HEK293 (cell line): ENCODE measurements around the gene AFF3.

Experiments used
- CTCF ChIA-PET: fragments of 350-600 bp; formaldehyde crosslinking; extraction: SDS; loops from one replicate; lab custom pipeline; 2021; ENCODE audit warnings: antibody characterized with exemption; lab: Yijun Ruan, JAX
- POLR2A ChIA-PET: fragments of 300-600 bp; formaldehyde crosslinking; extraction: SDS; loops from one replicate; lab custom pipeline; 2020; ENCODE audit warnings: antibody characterized with exemption, inconsistent platforms; lab: Yijun Ruan, JAX
- H3K27ac ChIP-seq: fragments of 200-500 bp; sonication (Bioruptor generic); 2 replicates; pipeline ENCODE4 v1.5.1; 2014; ENCODE audit warnings: low read depth, low read length, control low read depth, inconsistent platforms; ENCODE audit errors: extremely low read depth
- H3K36me3 ChIP-seq, 2 experiments: fragments of 200-500 bp in 1 of 2; sonication (Bioruptor generic) in 1 of 2; 1 replicate in 1 of 2; 2 replicates in 1 of 2; pipeline ENCODE4 v1.5.1; 2014 to 2017; ENCODE audit warnings: inconsistent platforms in 2 of 2, low read length in 2 of 2; ENCODE audit not compliant: control insufficient read depth in 2 of 2, insufficient read depth in 1 of 2
- H3K4me1 ChIP-seq: fragments of 200-500 bp; sonication (Bioruptor generic); 2 replicates; pipeline ENCODE4 v1.5.1; 2014; ENCODE audit warnings: mild to moderate bottlenecking, low read length, inconsistent platforms; ENCODE audit not compliant: control insufficient read depth, insufficient read depth
- H3K4me3 ChIP-seq: 2 replicates; pipeline ENCODE4 v1.5.1; 2011; ENCODE audit warnings: low read depth, mild to moderate bottlenecking, control low read depth, low read length, moderate library complexity
- H3K9me3 ChIP-seq: fragments of 200-500 bp; sonication (Bioruptor generic); 2 replicates; pipeline ENCODE4 v1.5.1; 2014; ENCODE audit warnings: low read depth, low read length, inconsistent platforms; ENCODE audit not compliant: control insufficient read depth, insufficient read depth
- HOXC10 ChIP-seq: sonication (generic); formaldehyde crosslinking; IDR thresholded peaks from 2 replicates; pipeline ENCODE4 v1.8.1; 2023; ENCODE audit warnings: mild to moderate bottlenecking, missing genetic modification reagents
- IKZF3 ChIP-seq: fragments of 450-650 bp; IDR thresholded peaks from 2 replicates; pipeline ENCODE4 v1.5.0; 2018; ENCODE audit warnings: missing biosample characterization, mild to moderate bottlenecking, missing genetic modification characterization, moderate library complexity
- KLF8 ChIP-seq: fragments of 450-650 bp; formaldehyde crosslinking; IDR thresholded peaks from 2 replicates; pipeline ENCODE4 v1.5.1; 2016; ENCODE audit warnings: missing biosample characterization, missing genetic modification characterization
- MZF1 ChIP-seq: fragments of 450-650 bp; formaldehyde crosslinking; IDR thresholded peaks from 2 replicates; pipeline ENCODE4 v1.5.1; 2017; ENCODE audit warnings: missing biosample characterization, missing genetic modification characterization, borderline replicate concordance
- SCRT2 ChIP-seq: fragments of 450-650 bp; formaldehyde crosslinking; IDR thresholded peaks from 2 replicates; pipeline ENCODE4 v1.5.1; 2016; ENCODE audit warnings: missing biosample characterization, missing genetic modification characterization
- SP3 ChIP-seq: fragments of 450-650 bp; formaldehyde crosslinking; IDR thresholded peaks from 2 replicates; pipeline ENCODE4 v1.5.1; 2016; ENCODE audit warnings: missing biosample characterization, missing genetic modification characterization
- ZFP37 ChIP-seq: fragments of 450-650 bp; formaldehyde crosslinking; IDR thresholded peaks from 2 replicates; pipeline ENCODE4 v1.5.1; 2016; ENCODE audit warnings: missing biosample characterization, missing genetic modification characterization
- ZNF10 ChIP-seq: fragments of 450-650 bp; formaldehyde crosslinking; IDR thresholded peaks from 2 replicates; pipeline ENCODE4 v1.5.1; 2017; ENCODE audit warnings: missing biosample characterization, missing genetic modification characterization
- ZNF112 ChIP-seq: fragments of 450-650 bp; formaldehyde crosslinking; IDR thresholded peaks from 2 replicates; pipeline ENCODE4 v1.5.0; 2017; ENCODE audit warnings: missing biosample characterization, missing genetic modification characterization
- ZNF114 ChIP-seq: fragments of 450-650 bp; formaldehyde crosslinking; IDR thresholded peaks from 2 replicates; pipeline ENCODE4 v1.5.0; 2017; ENCODE audit warnings: missing biosample characterization, missing genetic modification characterization
- ZNF140 ChIP-seq: fragments of 450-650 bp; formaldehyde crosslinking; IDR thresholded peaks from 2 replicates; pipeline ENCODE4 v1.5.1; 2016; ENCODE audit warnings: missing biosample characterization, missing genetic modification characterization
- ZNF16 ChIP-seq: fragments of 450-650 bp; formaldehyde crosslinking; IDR thresholded peaks from 2 replicates; pipeline ENCODE4 v1.5.1; 2016; ENCODE audit warnings: low read depth, missing biosample characterization, missing genetic modification characterization
- ZNF2 ChIP-seq: fragments of 450-650 bp; formaldehyde crosslinking; IDR thresholded peaks from 2 replicates; pipeline ENCODE4 v1.5.1; 2016; ENCODE audit warnings: missing biosample characterization, missing genetic modification characterization
- ZNF391 ChIP-seq: fragments of 450-650 bp; formaldehyde crosslinking; IDR thresholded peaks from 2 replicates; pipeline ENCODE4 v1.5.1; 2016; ENCODE audit warnings: low read depth, missing biosample characterization, missing genetic modification characterization, borderline replicate concordance
- ZNF549 ChIP-seq: fragments of 450-650 bp; IDR thresholded peaks from 2 replicates; pipeline ENCODE4 v1.5.1; 2018; ENCODE audit warnings: missing biosample characterization, missing genetic modification characterization, mild to moderate bottlenecking, inconsistent platforms, moderate library complexity
- ZNF660 ChIP-seq: fragments of 450-650 bp; IDR thresholded peaks from 2 replicates; pipeline ENCODE4 v1.5.1; 2018; ENCODE audit warnings: missing biosample characterization, mild to moderate bottlenecking, missing genetic modification characterization
- ZSCAN30 ChIP-seq: fragments of 450-650 bp; IDR thresholded peaks from 2 replicates; pipeline ENCODE4 v1.5.1; 2018; ENCODE audit warnings: missing biosample characterization, mild to moderate bottlenecking, missing genetic modification characterization, moderate library complexity
- TF ChIP-seq, protein P1 (sequence below): fragments of 450-650 bp; formaldehyde crosslinking; conservative IDR thresholded peaks from 2 replicates; pipeline ENCODE4 v1.5.1; 2016; ENCODE audit warnings: low read depth, missing biosample characterization, missing genetic modification characterization
- TF ChIP-seq, protein P2 (sequence below): fragments of 450-650 bp; IDR thresholded peaks from 2 replicates; pipeline ENCODE4 v1.5.1; 2018; ENCODE audit warnings: missing biosample characterization, missing genetic modification characterization
- TF ChIP-seq, protein P3 (sequence below): fragments of 450-650 bp; formaldehyde crosslinking; IDR thresholded peaks from 2 replicates; pipeline ENCODE4 v1.5.1; 2016; ENCODE audit warnings: missing biosample characterization, missing genetic modification characterization
- TF ChIP-seq, protein P4 (sequence below): fragments of 450-650 bp; formaldehyde crosslinking; IDR thresholded peaks from 2 replicates; pipeline ENCODE4 v1.5.1; 2016; ENCODE audit warnings: missing biosample characterization, missing genetic modification characterization, low read depth
- TF ChIP-seq, protein P5 (sequence below): fragments of 450-650 bp; formaldehyde crosslinking; IDR thresholded peaks from 2 replicates; pipeline ENCODE4 v1.5.1; 2017; ENCODE audit warnings: missing biosample characterization, missing genetic modification characterization

AFF3 gene

DNA sequence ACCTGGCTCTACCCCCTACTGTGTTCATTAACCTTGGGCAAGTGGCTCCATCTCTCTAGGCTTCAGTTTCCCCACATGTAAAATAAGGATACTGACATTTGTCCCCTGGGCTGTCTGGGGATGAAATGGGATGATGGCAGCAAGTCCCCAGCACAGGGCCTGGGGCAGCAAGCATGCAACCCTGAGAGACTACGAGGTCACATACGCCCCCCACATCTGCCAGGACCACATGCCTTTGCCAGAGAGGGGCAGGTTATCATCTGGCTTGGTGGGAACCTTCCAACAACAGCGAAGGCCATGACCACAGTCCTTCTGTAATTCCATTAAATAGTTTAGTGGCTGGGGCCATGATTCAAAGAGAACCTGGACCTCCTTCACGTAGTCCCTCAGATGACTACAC is 506.7 kb downstream of the AFF3 start:
- Histone ChIP-seq H3K4me3 (no peak overlapping the region), H3K4me1 (no peaks in the 10 kb centered on the region), H3K27ac (no peak overlapping the region), H3K9me3 (no peaks in the 10 kb centered on the region), H3K36me3 (no peaks in the 10 kb centered on the region)
- TF ChIP-seq, protein P1, sequence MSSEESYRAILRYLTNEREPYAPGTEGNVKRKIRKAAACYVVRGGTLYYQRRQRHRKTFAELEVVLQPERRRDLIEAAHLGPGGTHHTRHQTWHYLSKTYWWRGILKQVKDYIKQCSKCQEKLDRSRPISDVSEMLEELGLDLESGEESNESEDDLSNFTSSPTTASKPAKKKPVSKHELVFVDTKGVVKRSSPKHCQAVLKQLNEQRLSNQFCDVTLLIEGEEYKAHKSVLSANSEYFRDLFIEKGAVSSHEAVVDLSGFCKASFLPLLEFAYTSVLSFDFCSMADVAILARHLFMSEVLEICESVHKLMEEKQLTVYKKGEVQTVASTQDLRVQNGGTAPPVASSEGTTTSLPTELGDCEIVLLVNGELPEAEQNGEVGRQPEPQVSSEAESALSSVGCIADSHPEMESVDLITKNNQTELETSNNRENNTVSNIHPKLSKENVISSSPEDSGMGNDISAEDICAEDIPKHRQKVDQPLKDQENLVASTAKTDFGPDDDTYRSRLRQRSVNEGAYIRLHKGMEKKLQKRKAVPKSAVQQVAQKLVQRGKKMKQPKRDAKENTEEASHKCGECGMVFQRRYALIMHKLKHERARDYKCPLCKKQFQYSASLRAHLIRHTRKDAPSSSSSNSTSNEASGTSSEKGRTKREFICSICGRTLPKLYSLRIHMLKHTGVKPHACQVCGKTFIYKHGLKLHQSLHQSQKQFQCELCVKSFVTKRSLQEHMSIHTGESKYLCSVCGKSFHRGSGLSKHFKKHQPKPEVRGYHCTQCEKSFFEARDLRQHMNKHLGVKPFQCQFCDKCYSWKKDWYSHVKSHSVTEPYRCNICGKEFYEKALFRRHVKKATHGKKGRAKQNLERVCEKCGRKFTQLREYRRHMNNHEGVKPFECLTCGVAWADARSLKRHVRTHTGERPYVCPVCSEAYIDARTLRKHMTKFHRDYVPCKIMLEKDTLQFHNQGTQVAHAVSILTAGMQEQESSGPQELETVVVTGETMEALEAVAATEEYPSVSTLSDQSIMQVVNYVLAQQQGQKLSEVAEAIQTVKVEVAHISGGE: no peak
- TF ChIP-seq ZSCAN30 (tag by site-specific recombination): no peak
- no peak for TF ChIP-seq IKZF3 (tag by site-specific recombination)
- TF ChIP-seq ZNF10 (tag by site-specific recombination): no peak
- TF ChIP-seq SCRT2 (tag by site-specific recombination): no peak
- TF ChIP-seq ZNF140 (tag by site-specific recombination): no peak
- TF ChIP-seq ZFP37: no peak
- TF ChIP-seq ZNF2: no peak
- TF ChIP-seq HOXC10 (CRISPR knock-in tag): no peak
- TF ChIP-seq, protein P2, sequence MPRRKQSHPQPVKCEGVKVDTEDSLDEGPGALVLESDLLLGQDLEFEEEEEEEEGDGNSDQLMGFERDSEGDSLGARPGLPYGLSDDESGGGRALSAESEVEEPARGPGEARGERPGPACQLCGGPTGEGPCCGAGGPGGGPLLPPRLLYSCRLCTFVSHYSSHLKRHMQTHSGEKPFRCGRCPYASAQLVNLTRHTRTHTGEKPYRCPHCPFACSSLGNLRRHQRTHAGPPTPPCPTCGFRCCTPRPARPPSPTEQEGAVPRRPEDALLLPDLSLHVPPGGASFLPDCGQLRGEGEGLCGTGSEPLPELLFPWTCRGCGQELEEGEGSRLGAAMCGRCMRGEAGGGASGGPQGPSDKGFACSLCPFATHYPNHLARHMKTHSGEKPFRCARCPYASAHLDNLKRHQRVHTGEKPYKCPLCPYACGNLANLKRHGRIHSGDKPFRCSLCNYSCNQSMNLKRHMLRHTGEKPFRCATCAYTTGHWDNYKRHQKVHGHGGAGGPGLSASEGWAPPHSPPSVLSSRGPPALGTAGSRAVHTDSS (tag by site-specific recombination): no peak
- no peak for TF ChIP-seq KLF8
- TF ChIP-seq, protein P3, sequence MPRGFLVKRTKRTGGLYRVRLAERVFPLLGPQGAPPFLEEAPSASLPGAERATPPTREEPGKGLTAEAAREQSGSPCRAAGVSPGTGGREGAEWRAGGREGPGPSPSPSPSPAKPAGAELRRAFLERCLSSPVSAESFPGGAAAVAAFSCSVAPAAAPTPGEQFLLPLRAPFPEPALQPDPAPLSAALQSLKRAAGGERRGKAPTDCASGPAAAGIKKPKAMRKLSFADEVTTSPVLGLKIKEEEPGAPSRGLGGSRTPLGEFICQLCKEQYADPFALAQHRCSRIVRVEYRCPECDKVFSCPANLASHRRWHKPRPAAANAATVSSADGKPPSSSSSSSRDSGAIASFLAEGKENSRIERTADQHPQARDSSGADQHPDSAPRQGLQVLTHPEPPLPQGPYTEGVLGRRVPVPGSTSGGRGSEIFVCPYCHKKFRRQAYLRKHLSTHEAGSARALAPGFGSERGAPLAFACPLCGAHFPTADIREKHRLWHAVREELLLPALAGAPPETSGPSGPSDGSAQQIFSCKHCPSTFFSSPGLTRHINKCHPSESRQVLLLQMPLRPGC (tag by site-specific recombination): no peak
- no peak for TF ChIP-seq ZNF112
- no peak for TF ChIP-seq ZNF16 (tag by site-specific recombination)
- no peak for TF ChIP-seq MZF1 (tag by site-specific recombination)
- TF ChIP-seq, protein P4, sequence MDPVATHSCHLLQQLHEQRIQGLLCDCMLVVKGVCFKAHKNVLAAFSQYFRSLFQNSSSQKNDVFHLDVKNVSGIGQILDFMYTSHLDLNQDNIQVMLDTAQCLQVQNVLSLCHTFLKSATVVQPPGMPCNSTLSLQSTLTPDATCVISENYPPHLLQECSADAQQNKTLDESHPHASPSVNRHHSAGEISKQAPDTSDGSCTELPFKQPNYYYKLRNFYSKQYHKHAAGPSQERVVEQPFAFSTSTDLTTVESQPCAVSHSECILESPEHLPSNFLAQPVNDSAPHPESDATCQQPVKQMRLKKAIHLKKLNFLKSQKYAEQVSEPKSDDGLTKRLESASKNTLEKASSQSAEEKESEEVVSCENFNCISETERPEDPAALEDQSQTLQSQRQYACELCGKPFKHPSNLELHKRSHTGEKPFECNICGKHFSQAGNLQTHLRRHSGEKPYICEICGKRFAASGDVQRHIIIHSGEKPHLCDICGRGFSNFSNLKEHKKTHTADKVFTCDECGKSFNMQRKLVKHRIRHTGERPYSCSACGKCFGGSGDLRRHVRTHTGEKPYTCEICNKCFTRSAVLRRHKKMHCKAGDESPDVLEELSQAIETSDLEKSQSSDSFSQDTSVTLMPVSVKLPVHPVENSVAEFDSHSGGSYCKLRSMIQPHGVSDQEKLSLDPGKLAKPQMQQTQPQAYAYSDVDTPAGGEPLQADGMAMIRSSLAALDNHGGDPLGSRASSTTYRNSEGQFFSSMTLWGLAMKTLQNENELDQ (tag by site-specific recombination): no peak
- no peak for TF ChIP-seq ZNF114 (tag by site-specific recombination)
- CTCF ChIA-PET: no interaction called here
- POLR2A ChIA-PET: no interaction called here

DNA sequence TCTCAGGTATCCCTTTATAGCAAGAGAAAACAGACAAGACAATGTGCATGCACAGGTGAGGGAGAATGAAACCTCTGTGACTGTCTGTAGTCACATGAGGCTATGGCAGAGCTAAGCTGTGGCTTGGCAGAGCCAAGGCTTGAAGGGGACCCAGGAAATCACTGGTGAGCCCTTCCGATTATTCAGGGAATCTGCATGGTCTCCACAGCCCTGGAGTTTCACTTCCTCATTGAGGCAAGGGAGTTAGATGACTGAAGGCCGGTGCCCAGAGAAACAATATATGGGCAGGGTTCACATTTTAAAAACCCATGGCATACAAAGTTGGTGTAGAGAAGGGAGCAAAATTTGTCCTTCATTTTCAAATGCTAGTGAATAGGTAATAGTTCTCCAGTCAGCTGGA is 508.2 kb downstream of the AFF3 start:
- H3K4me3 ChIP-seq: no peak overlapping the region
- TF ChIP-seq ZNF391 (tag by site-specific recombination): no peak
- no peak for TF ChIP-seq ZNF114 (tag by site-specific recombination)
- TF ChIP-seq ZNF660 (tag by site-specific recombination): no peak
- TF ChIP-seq ZFP37: no peak
- no peak for TF ChIP-seq ZNF549 (tag by site-specific recombination)
- TF ChIP-seq SP3: no peak
- TF ChIP-seq, protein P1: no peak
- TF ChIP-seq, protein P5, sequence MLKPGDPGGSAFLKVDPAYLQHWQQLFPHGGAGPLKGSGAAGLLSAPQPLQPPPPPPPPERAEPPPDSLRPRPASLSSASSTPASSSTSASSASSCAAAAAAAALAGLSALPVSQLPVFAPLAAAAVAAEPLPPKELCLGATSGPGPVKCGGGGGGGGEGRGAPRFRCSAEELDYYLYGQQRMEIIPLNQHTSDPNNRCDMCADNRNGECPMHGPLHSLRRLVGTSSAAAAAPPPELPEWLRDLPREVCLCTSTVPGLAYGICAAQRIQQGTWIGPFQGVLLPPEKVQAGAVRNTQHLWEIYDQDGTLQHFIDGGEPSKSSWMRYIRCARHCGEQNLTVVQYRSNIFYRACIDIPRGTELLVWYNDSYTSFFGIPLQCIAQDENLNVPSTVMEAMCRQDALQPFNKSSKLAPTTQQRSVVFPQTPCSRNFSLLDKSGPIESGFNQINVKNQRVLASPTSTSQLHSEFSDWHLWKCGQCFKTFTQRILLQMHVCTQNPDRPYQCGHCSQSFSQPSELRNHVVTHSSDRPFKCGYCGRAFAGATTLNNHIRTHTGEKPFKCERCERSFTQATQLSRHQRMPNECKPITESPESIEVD (tag by site-specific recombination): no peak

More for the DNA sequence above, 508.2 kb downstream of the AFF3 start:
- H3K36me3 ChIP-seq: no peaks in the 10 kb centered on the region
- no peaks in the 10 kb centered on the region for H3K4me1 ChIP-seq
- ChIA-PET POLR2A (no interaction called here), CTCF (interaction anchor here (0.6 kb wide), 1 partner anchor 461 kb away, joined by 4 read pairs; no protein-coding TSS in a partner anchor)
- no peak overlapping the region for H3K27ac ChIP-seq
- no peaks in the 10 kb centered on the region for H3K9me3 ChIP-seq
